Measurements from ENCODE around the gene SEMA3B. TPM values are rescaled to one million over a fixed set of nuclear protein-coding genes. Genes with fewer than 3 reads are reported as not detected.
A peak's percentile ranks its signal among the peaks of the same experiment; 100 is the strongest.

Gene SEMA3B
- total and polyA plus RNA-seq, 2 donors from 2014 or later, result 96.1 to 99.9 TPM

- Histone ChIP-seq H3K9me3 (ENCODE audit: control insufficient read depth in 2 of 3, insufficient read depth in 1 of 3, low read length in 3 of 3) (no peaks in the 10 kb centered on the region), H3K27ac (ENCODE audit: low read depth in 2 of 2, low read length in 2 of 2) (peak overlapping the region; percentile 92), H3K27me3 (ENCODE audit: control insufficient read depth, insufficient read depth, low read length) (no peaks in the 10 kb centered on the region), H3K4me1 (ENCODE audit: control insufficient read depth in 2 of 3, insufficient read depth in 2 of 3, low read depth in 1 of 3, low read length in 3 of 3) (peaks cover 0 to 24% (median 0%) of the 10 kb centered on the region in 3 donors), H3K9ac (ENCODE audit: low read length in 3 of 3) (peak overlapping the region in 1 of 3 donors; percentile 71), H3K36me3 (ENCODE audit: control insufficient read depth in 2 of 3, insufficient read depth in 3 of 3, low read length in 3 of 3) (peaks cover 4 to 21% (median 13%) of the 10 kb centered on the region in 3 donors), H3K4me3 (ENCODE audit: low read length in 3 of 3) (no peak overlapping the region)
- intact Hi-C loops (cut with DNase I), result no loop called here
- no peak for TF ChIP-seq CTCF (IDR thresholded peaks at IDR 0.05; ENCODE audit: borderline replicate concordance, extremely low read depth, insufficient read depth)
- FAIRE-seq (no peak), DNase-seq (peak in 1 of 5 donors; percentile 36)
Observed at GRCh38 chr3:50259432-50260026, 9.4 kb upstream of the SEMA3B start.

- H3K9ac ChIP-seq (ENCODE audit: low read length in 3 of 3), result peak overlapping the region in 2 of 3 donors; percentile 87 to 92
- peak overlapping the region; percentile 92 for H3K27ac ChIP-seq (ENCODE audit: low read depth in 2 of 2, low read length in 2 of 2)
- intact Hi-C loops (cut with DNase I), result no loop called here
Observed at GRCh38 chr3:50260027-50260941, 8.7 kb upstream of the SEMA3B start.

GRCh38 chr3:50260942-50261441 lies 8.0 kb upstream of the SEMA3B start:
- intact Hi-C loops (cut with DNase I), result no loop called here

More at GRCh38 chr3:50260027-50260941, 8.7 kb upstream of the SEMA3B start:
- peaks cover 0 to 26% (median 6%) of the 10 kb centered on the region in 3 donors for H3K4me1 ChIP-seq (ENCODE audit: control insufficient read depth in 2 of 3, insufficient read depth in 2 of 3, low read depth in 1 of 3, low read length in 3 of 3)
- H3K27me3 ChIP-seq (ENCODE audit: control insufficient read depth, insufficient read depth, low read length), result no peaks in the 10 kb centered on the region
- H3K36me3 ChIP-seq (ENCODE audit: control insufficient read depth in 2 of 3, insufficient read depth in 3 of 3, low read length in 3 of 3), result peaks cover 4 to 21% (median 11%) of the 10 kb centered on the region in 3 donors
- peak overlapping the region in 2 of 3 donors; percentile 23 to 47 for H3K4me3 ChIP-seq (ENCODE audit: low read length in 3 of 3)
- TF ChIP-seq CTCF (IDR thresholded peaks at IDR 0.05; ENCODE audit: borderline replicate concordance, extremely low read depth, insufficient read depth), result peak; percentile 99
- no peaks in the 10 kb centered on the region for H3K9me3 ChIP-seq (ENCODE audit: control insufficient read depth in 2 of 3, insufficient read depth in 1 of 3, low read length in 3 of 3)
- FAIRE-seq (no peak), DNase-seq (peak; percentile 96 to 98 (median 97))

More at GRCh38 chr3:50260942-50261441, 8.0 kb upstream of the SEMA3B start:
- Histone ChIP-seq H3K36me3 (ENCODE audit: control insufficient read depth in 2 of 3, insufficient read depth in 3 of 3, low read length in 3 of 3) (peaks cover 4 to 21% (median 11%) of the 10 kb centered on the region in 3 donors), H3K9me3 (ENCODE audit: control insufficient read depth in 2 of 3, insufficient read depth in 1 of 3, low read length in 3 of 3) (no peaks in the 10 kb centered on the region), H3K9ac (ENCODE audit: low read length in 3 of 3) (peak overlapping the region in 2 of 3 donors; percentile 87 to 92), H3K4me3 (ENCODE audit: low read length in 3 of 3) (peak overlapping the region in 1 of 3 donors; percentile 23), H3K27ac (ENCODE audit: low read depth in 2 of 2, low read length in 2 of 2) (peak overlapping the region; percentile 41 to 90), H3K4me1 (ENCODE audit: control insufficient read depth in 2 of 3, insufficient read depth in 2 of 3, low read depth in 1 of 3, low read length in 3 of 3) (peaks cover 0 to 30% (median 13%) of the 10 kb centered on the region in 3 donors), H3K27me3 (ENCODE audit: control insufficient read depth, insufficient read depth, low read length) (no peaks in the 10 kb centered on the region)
- TF ChIP-seq CTCF (IDR thresholded peaks at IDR 0.05; ENCODE audit: borderline replicate concordance, extremely low read depth, insufficient read depth), result no peak
- FAIRE-seq, result no peak
- peak in 3 of 5 donors; percentile 54 to 66 (median 60) for DNase-seq
